ENCODE measurements around the gene PRDM9.

DNA sequence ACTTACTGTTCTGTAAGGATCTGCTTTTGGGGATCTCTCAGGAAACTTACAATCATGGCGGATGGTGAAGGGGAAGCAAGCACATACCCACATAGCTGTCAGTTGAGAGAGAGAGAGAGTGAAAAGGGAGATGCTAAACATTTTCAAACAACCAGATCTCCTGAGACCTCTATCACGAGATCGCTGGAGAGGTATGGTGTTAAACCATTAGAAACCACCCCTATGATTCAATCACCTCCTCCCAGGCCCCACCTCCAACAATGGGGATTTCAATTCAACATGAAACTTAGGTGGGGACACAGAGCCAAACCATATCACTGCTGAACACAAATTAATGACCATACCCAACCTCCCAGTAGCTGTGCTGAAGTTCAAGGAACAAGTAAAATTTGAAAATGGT is 48.2 kb upstream of the PRDM9 start:
- TF ChIP-seq, protein P1, sequence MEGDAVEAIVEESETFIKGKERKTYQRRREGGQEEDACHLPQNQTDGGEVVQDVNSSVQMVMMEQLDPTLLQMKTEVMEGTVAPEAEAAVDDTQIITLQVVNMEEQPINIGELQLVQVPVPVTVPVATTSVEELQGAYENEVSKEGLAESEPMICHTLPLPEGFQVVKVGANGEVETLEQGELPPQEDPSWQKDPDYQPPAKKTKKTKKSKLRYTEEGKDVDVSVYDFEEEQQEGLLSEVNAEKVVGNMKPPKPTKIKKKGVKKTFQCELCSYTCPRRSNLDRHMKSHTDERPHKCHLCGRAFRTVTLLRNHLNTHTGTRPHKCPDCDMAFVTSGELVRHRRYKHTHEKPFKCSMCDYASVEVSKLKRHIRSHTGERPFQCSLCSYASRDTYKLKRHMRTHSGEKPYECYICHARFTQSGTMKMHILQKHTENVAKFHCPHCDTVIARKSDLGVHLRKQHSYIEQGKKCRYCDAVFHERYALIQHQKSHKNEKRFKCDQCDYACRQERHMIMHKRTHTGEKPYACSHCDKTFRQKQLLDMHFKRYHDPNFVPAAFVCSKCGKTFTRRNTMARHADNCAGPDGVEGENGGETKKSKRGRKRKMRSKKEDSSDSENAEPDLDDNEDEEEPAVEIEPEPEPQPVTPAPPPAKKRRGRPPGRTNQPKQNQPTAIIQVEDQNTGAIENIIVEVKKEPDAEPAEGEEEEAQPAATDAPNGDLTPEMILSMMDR (IDR thresholded peaks at IDR 0.05): no peak
- no peak for TF ChIP-seq POLR2A (IDR thresholded peaks at IDR 0.05)
